HCT116 (cell line): ENCODE results near the gene ZCCHC24.

Experiments
- CEBPB ChIP-seq: IDR thresholded peaks from 2 replicates; pipeline ENCODE4 v1.6.1; 2012; ENCODE audit warnings: low read depth
- CTCF ChIP-seq, 3 experiments: fragments of 200-600 bp in 1 of 3; sonication (generic) in 1 of 3; IDR thresholded peaks in 2 of 3; conservative IDR thresholded peaks in 1 of 3; 2 replicates each; pipeline ENCODE4 v1.5.1; 2012 to 2017; ENCODE audit warnings: low read depth in 2 of 3, low read length in 2 of 3, antibody characterized with exemption in 1 of 3, borderline replicate concordance in 1 of 3, control low read depth in 1 of 3, mild to moderate bottlenecking in 1 of 3, mixed read lengths in 1 of 3, mixed run types in 1 of 3, moderate library complexity in 1 of 3; ENCODE audit not compliant: insufficient read depth in 1 of 3
- EZH2 ChIP-seq: fragments of 200-600 bp; sonication (generic); IDR thresholded peaks from 2 replicates; pipeline ENCODE4 v1.6.1; 2017; ENCODE audit warnings: antibody characterized with exemption, mixed run types
- EZH2phosphoT487 ChIP-seq: fragments of 200-600 bp; IDR thresholded peaks from 2 replicates; pipeline ENCODE4 v1.6.1; 2018; ENCODE audit warnings: antibody characterized with exemption, borderline replicate concordance
- MAX ChIP-seq: IDR thresholded peaks from 2 replicates; pipeline ENCODE4 v1.6.1; 2012
- POLR2A ChIP-seq: IDR thresholded peaks from 2 replicates; pipeline ENCODE4 v1.7.0; 2011; ENCODE audit warnings: borderline replicate concordance; ENCODE audit not compliant: insufficient read depth, insufficient read length; ENCODE audit errors: extremely low read depth
- POLR2AphosphoS5 ChIP-seq: IDR thresholded peaks from 2 replicates; pipeline ENCODE4 v1.6.1; 2011; ENCODE audit warnings: mild to moderate bottlenecking, low read depth, low read length, moderate library complexity
- REST ChIP-seq: IDR thresholded peaks from 2 replicates; pipeline ENCODE4 v1.6.1; 2012; ENCODE audit warnings: low read depth
- SIN3A ChIP-seq: IDR thresholded peaks from 2 replicates; pipeline ENCODE4 v1.6.1; 2012; ENCODE audit warnings: low read depth
- TCF7L2 ChIP-seq: IDR thresholded peaks from 2 replicates; pipeline ENCODE4 v1.7.0; 2011; ENCODE audit warnings: borderline replicate concordance, inconsistent platforms; ENCODE audit not compliant: insufficient read depth, insufficient read length; ENCODE audit errors: extremely low read depth
- ZFX ChIP-seq: fragments of 450-650 bp; IDR thresholded peaks from 2 replicates; pipeline ENCODE4 v1.6.1; 2017
- ZNF274 ChIP-seq: fragments of 200-500 bp; sonication (Bioruptor generic); IDR thresholded peaks from 2 replicates; pipeline ENCODE4 v1.6.1; 2014; ENCODE audit warnings: mild to moderate bottlenecking, low read depth, low read length, inconsistent platforms

- TF ChIP-seq CTCF (IDR thresholded peaks at IDR 0.05 in 2 of 3, conservative IDR thresholded peaks at IDR 0.05 in 1 of 3; ENCODE audit: borderline replicate concordance in 1 of 3, insufficient read depth in 1 of 3, low read depth in 2 of 3, low read length in 2 of 3) (no peak), EZH2phosphoT487 (no peak), POLR2AphosphoS5 (no peak), REST (no peak), MAX (no peak), ZFX (no peak), EZH2 (no peak), POLR2A (no peak), TCF7L2 (no peak), SIN3A (no peak), CEBPB (no peak), ZNF274 (no peak)
Measured at GRCh38 chr10:79378383-79378646, 67.1 kb downstream of the ZCCHC24 start.
